ENCODE data around the gene STARD9. TPM values are rescaled to one million over a fixed set of nuclear protein-coding genes. Genes with fewer than 3 reads are reported as not detected.
"Not testable (repeated sequence)": the region's sequence is repeated elsewhere in the genome, so short reads cannot be mapped to it uniquely, and the experiment has no call there.

The STARD9 gene
- total RNA-seq (2014; rRNA removed; shearing (Covaris generic); ENCODE audit: low replicate concordance), result 0.29 and 0.41 TPM in 2 replicates

- in situ Hi-C loops (cut with HindIII; ENCODE audit: low pct_unique_long_range_greater_than_20kb, low sequenced_read_pairs), result no loop called here
- peak; percentile 99 for DNase-seq (ENCODE audit: low read depth)
Measured at GRCh38 chr15:42575188-42576039, at the start of gene STARD9. Gene STARD9, plus strand, starts transcription at chr15:42575606. Its CDS starts 110 bp downstream, at chr15:42575716.

GRCh38 chr15:42528970-42529369 is 46.4 kb upstream of the STARD9 start:
- in situ Hi-C loops (cut with HindIII; ENCODE audit: low pct_unique_long_range_greater_than_20kb, low sequenced_read_pairs), result no loop called here
- no peak for DNase-seq (ENCODE audit: low read depth)

GRCh38 chr15:42533246-42533645 is 42.2 kb upstream of the STARD9 start:
- in situ Hi-C loops (cut with HindIII; ENCODE audit: low pct_unique_long_range_greater_than_20kb, low sequenced_read_pairs), result no loop called here
- DNase-seq (ENCODE audit: low read depth), result no peak

GRCh38 chr15:42544853-42545629 is 30.4 kb upstream of the STARD9 start:
- in situ Hi-C loops (cut with HindIII; ENCODE audit: low pct_unique_long_range_greater_than_20kb, low sequenced_read_pairs), result no loop called here
- no peak for DNase-seq (ENCODE audit: low read depth)

GRCh38 chr15:42547918-42548248 is 27.5 kb upstream of the STARD9 start:
- DNase-seq (ENCODE audit: low read depth), result no peak
- in situ Hi-C loops (cut with HindIII; ENCODE audit: low pct_unique_long_range_greater_than_20kb, low sequenced_read_pairs), result no loop called here

GRCh38 chr15:42548249-42549031 is 27.0 kb upstream of the STARD9 start, which contains the start of the genes HAUS2 and LRRC57:
Gene HAUS2, plus strand, starts transcription at chr15:42548838. Its CDS starts 35 bp downstream, at chr15:42548873.
Gene LRRC57, minus strand, starts transcription at chr15:42548793. Its CDS starts 359 bp downstream, at chr15:42548434.
- peak; percentile 83 for DNase-seq (ENCODE audit: low read depth)
- in situ Hi-C loops (cut with HindIII; ENCODE audit: low pct_unique_long_range_greater_than_20kb, low sequenced_read_pairs), result no loop called here

GRCh38 chr15:42549032-42549491 is 26.3 kb upstream of the STARD9 start:
- in situ Hi-C loops (cut with HindIII; ENCODE audit: low pct_unique_long_range_greater_than_20kb, low sequenced_read_pairs), result no loop called here
- DNase-seq (ENCODE audit: low read depth), result no peak

GRCh38 chr15:42549741-42550392 is 25.5 kb upstream of the STARD9 start:
- no peak for DNase-seq (ENCODE audit: low read depth)
- in situ Hi-C loops (cut with HindIII; ENCODE audit: low pct_unique_long_range_greater_than_20kb, low sequenced_read_pairs), result no loop called here

- in situ Hi-C loops (cut with HindIII; ENCODE audit: low pct_unique_long_range_greater_than_20kb, low sequenced_read_pairs), result no loop called here
Measured at GRCh38 chr15:42553554-42553953, 21.9 kb upstream of the STARD9 start.

GRCh38 chr15:42556550-42557207 is 18.7 kb upstream of the STARD9 start:
- in situ Hi-C loops (cut with HindIII; ENCODE audit: low pct_unique_long_range_greater_than_20kb, low sequenced_read_pairs); DNase-seq (ENCODE audit: low read depth): not testable (repeated sequence)

More at GRCh38 chr15:42553554-42553953, 21.9 kb upstream of the STARD9 start:
- no peak for DNase-seq (ENCODE audit: low read depth)

GRCh38 chr15:42558739-42559138 is 16.7 kb upstream of the STARD9 start:
- in situ Hi-C loops (cut with HindIII; ENCODE audit: low pct_unique_long_range_greater_than_20kb, low sequenced_read_pairs), result no loop called here
- no peak for DNase-seq (ENCODE audit: low read depth)

- in situ Hi-C loops (cut with HindIII; ENCODE audit: low pct_unique_long_range_greater_than_20kb, low sequenced_read_pairs), result no loop called here
Measured at GRCh38 chr15:42576040-42576594, 711 bp downstream of the STARD9 start.

GRCh38 chr15:42576776-42577175 is 1.4 kb downstream of the STARD9 start:
- in situ Hi-C loops (cut with HindIII; ENCODE audit: low pct_unique_long_range_greater_than_20kb, low sequenced_read_pairs), result no loop called here
- no peak for DNase-seq (ENCODE audit: low read depth)

More at GRCh38 chr15:42576040-42576594, 711 bp downstream of the STARD9 start:
- DNase-seq (ENCODE audit: low read depth), result no peak

GRCh38 chr15:42577514-42578031 is 2.2 kb downstream of the STARD9 start:
- DNase-seq (ENCODE audit: low read depth), result no peak
- in situ Hi-C loops (cut with HindIII; ENCODE audit: low pct_unique_long_range_greater_than_20kb, low sequenced_read_pairs), result no loop called here

- no peak for DNase-seq (ENCODE audit: low read depth)
- in situ Hi-C loops (cut with HindIII; ENCODE audit: low pct_unique_long_range_greater_than_20kb, low sequenced_read_pairs), result no loop called here
Measured at GRCh38 chr15:42578984-42579537, 3.7 kb downstream of the STARD9 start.

GRCh38 chr15:42581272-42581730 is 5.9 kb downstream of the STARD9 start:
- in situ Hi-C loops (cut with HindIII; ENCODE audit: low pct_unique_long_range_greater_than_20kb, low sequenced_read_pairs), result no loop called here
- peak; percentile 57 for DNase-seq (ENCODE audit: low read depth)

Measured in Caki2 (cell line).